Endothelial cell of umbilical vein (primary cell): ENCODE data around the gene C5orf24. TPM values are rescaled to one million over a fixed set of nuclear protein-coding genes. Genes with fewer than 3 reads are reported as not detected.
A peak's percentile ranks its signal among the peaks of the same experiment; 100 is the strongest.

Source experiments
- BruUV-seq: library from RNA; stranded (reverse); fragments of 400-500 nt; replicated peaks from 2 replicates; lab custom pipeline; 2021; lab: Mats Ljungman, UMichigan
- CTCF ChIA-PET: fragments of 300-600, 350-600 bp; sonication (Branson Sonifier 250); formaldehyde crosslinking; loops from one replicate; lab custom pipeline; 2021; ENCODE audit warnings: antibody characterized with exemption, inconsistent platforms; lab: Charles Lee
- POLR2A ChIA-PET: fragments of 300-600, 350-600 bp; sonication (Branson Sonifier 250); formaldehyde crosslinking; loops from one replicate; lab custom pipeline; 2021; ENCODE audit warnings: antibody characterized with exemption, inconsistent platforms; lab: Charles Lee
- DNase-seq: peaks from one replicate; pipeline ENCODE4 v3.0.0-alpha.2; 2011; ENCODE audit warnings: low read depth, low spot score
- FAIRE-seq: peaks from 2 replicates; lab custom pipeline; 2011; peaks lifted over from hg19 to GRCh38; lab: Jason Lieb, UNC
- H2AFZ ChIP-seq: 2 replicates; pipeline ENCODE4 v1.6.0; 2012; ENCODE audit warnings: low read depth, low read length, control low read depth, inconsistent platforms
- H3K27ac ChIP-seq: 2 replicates; pipeline ENCODE4 v1.5.1; 2011; ENCODE audit warnings: low read depth, mild to moderate bottlenecking, control low read depth, low read length, moderate library complexity; ENCODE audit not compliant: insufficient read depth
- H3K27me3 ChIP-seq, 2 experiments: 2 replicates each; pipeline versions ENCODE4 v1.6.0 to v1.6.1; 2011; ENCODE audit warnings: low read length in 2 of 2, mixed read lengths in 1 of 2; ENCODE audit not compliant: control insufficient read depth in 2 of 2, insufficient read depth in 2 of 2
- H3K36me3 ChIP-seq, 2 experiments: 2 replicates in 1 of 2; 3 replicates in 1 of 2; pipeline ENCODE4 v1.5.1; 2011; ENCODE audit warnings: low read length in 2 of 2, mild to moderate bottlenecking in 1 of 2, moderate library complexity in 1 of 2; ENCODE audit not compliant: control insufficient read depth in 2 of 2, insufficient read depth in 2 of 2; ENCODE audit errors: extremely low read depth in 1 of 2
- H3K4me1 ChIP-seq: 3 replicates; pipeline ENCODE4 v1.5.1; 2011; ENCODE audit warnings: mild to moderate bottlenecking, low read length; ENCODE audit not compliant: control insufficient read depth, insufficient read depth; ENCODE audit errors: extremely low read depth
- H3K4me2 ChIP-seq: 2 replicates; pipeline ENCODE4 v1.6.1; 2011; ENCODE audit warnings: low read length, control low read depth, mixed read lengths; ENCODE audit not compliant: insufficient read depth
- H3K4me3 ChIP-seq, 3 experiments: fragments of 200-600 bp in 1 of 3; sonication (generic), shearing (Covaris generic) in 1 of 3; replicated peaks in 1 of 3; 2 replicates each; pipeline ENCODE4 v1.5.1; 2011 to 2016; ENCODE audit warnings: control low read depth in 3 of 3, low read length in 3 of 3, mild to moderate bottlenecking in 2 of 3, inconsistent platforms in 1 of 3, low read depth in 1 of 3, moderate library complexity in 1 of 3; ENCODE audit not compliant: insufficient read depth in 1 of 3
- H3K79me2 ChIP-seq: 2 replicates; pipeline ENCODE4 v1.6.0; 2012; ENCODE audit warnings: low read length, inconsistent platforms; ENCODE audit not compliant: control insufficient read depth, insufficient read depth
- H3K9ac ChIP-seq: replicated peaks from 2 replicates; pipeline ENCODE3; 2011; ENCODE audit warnings: low read length, control low read depth; ENCODE audit not compliant: insufficient read depth; ENCODE audit errors: extremely low read depth
- H3K9me1 ChIP-seq: replicated peaks from 3 replicates; pipeline ENCODE4 v1.6.0; 2011; ENCODE audit warnings: mild to moderate bottlenecking, low read length; ENCODE audit not compliant: control insufficient read depth, insufficient read depth; ENCODE audit errors: extremely low read depth
- H3K9me3 ChIP-seq: replicated peaks from 2 replicates; pipeline ENCODE4 v1.5.1; 2012; ENCODE audit warnings: low read length, inconsistent platforms; ENCODE audit not compliant: control insufficient read depth, insufficient read depth
- H4K20me1 ChIP-seq: replicated peaks from 2 replicates; pipeline ENCODE3; 2011; ENCODE audit warnings: mild to moderate bottlenecking, low read length; ENCODE audit not compliant: control insufficient read depth, insufficient read depth; ENCODE audit errors: extremely low read depth
- EZH2 ChIP-seq: IDR thresholded peaks from 2 replicates; pipeline ENCODE4 v1.6.1; 2012; ENCODE audit warnings: borderline replicate concordance, low read depth, mild to moderate bottlenecking, moderate library complexity, low read length, inconsistent platforms; ENCODE audit not compliant: severe bottlenecking
- FOS ChIP-seq: IDR thresholded peaks from 2 replicates; pipeline ENCODE4 v1.6.1; 2011; ENCODE audit warnings: mild to moderate bottlenecking, low read length, moderate library complexity, borderline replicate concordance; ENCODE audit not compliant: insufficient read depth
- GATA2 ChIP-seq: IDR thresholded peaks from 2 replicates; pipeline ENCODE4 v1.7.0; 2011; ENCODE audit warnings: low read depth, mild to moderate bottlenecking, moderate library complexity, mixed read lengths, low read length; ENCODE audit not compliant: insufficient read length, insufficient read depth
- JUN ChIP-seq: IDR thresholded peaks from 2 replicates; pipeline ENCODE4 v1.6.1; 2011; ENCODE audit warnings: borderline replicate concordance, low read depth; ENCODE audit not compliant: insufficient read length, insufficient read depth
- MYC ChIP-seq: IDR thresholded peaks from one replicate; pipeline ENCODE4 v1.6.1; 2011; ENCODE audit warnings: mild to moderate bottlenecking, low read depth, low read length
- POLR2A ChIP-seq: IDR thresholded peaks from 2 replicates; pipeline ENCODE4 v1.6.1; 2012; ENCODE audit warnings: low read depth, mild to moderate bottlenecking, control low read depth, low read length
- POLR2AphosphoS5 ChIP-seq: IDR thresholded peaks from 2 replicates; pipeline ENCODE4 v1.6.1; 2012; ENCODE audit warnings: low read depth, mild to moderate bottlenecking, control low read depth, low read length, moderate library complexity; ENCODE audit not compliant: insufficient read depth
- dilution Hi-C: fragments of 300-500 bp; cut with MboI; formaldehyde crosslinking; loops from one replicate; pipeline ENCODE4 v1.15.0; 2019; ENCODE audit warnings: low sequenced_read_pairs; ENCODE audit not compliant: extremely low pct_ligation_motif_present
- intact Hi-C: fragments of 100-400 bp; cut with micrococcal nuclease; formaldehyde crosslinking; loops from one replicate; pipeline ENCODE4 v1.10.0; 2022
- polyA plus RNA-seq, 4 experiments: library from polyadenylated mRNA; depleted of rRNA in 3 of 4; stranded (reverse) in 3 of 4; unstranded in 1 of 4; fragments of >200 nt; gene quantifications; 2 replicates each; pipeline versions ENCODE4 v1.2.1 to v1.2.3, GENCODE V29; 2011 to 2012; ENCODE audit warnings: missing spikeins in 1 of 4
- total RNA-seq: library from RNA; stranded (reverse); gene quantifications from 2 replicates; pipeline ENCODE4 v1.2.3, GENCODE V29; 2021
- TF ChIP-seq, protein P1 (sequence below), 2 donors: IDR thresholded peaks; 1 replicate in 1 of 2; 2 replicates in 1 of 2; pipeline ENCODE4 v1.5.1; 2011; ENCODE audit warnings: low read length in 2 of 2, mild to moderate bottlenecking in 2 of 2, moderate library complexity in 2 of 2, control low read depth in 1 of 2, inconsistent platforms in 1 of 2, low read depth in 1 of 2; ENCODE audit not compliant: insufficient read depth in 1 of 2; ENCODE audit errors: extremely low read depth in 1 of 2
- TF ChIP-seq, protein P2 (sequence below): IDR thresholded peaks from 2 replicates; pipeline ENCODE4 v1.6.1; 2011; ENCODE audit not compliant: insufficient read depth, insufficient read length

C5orf24 gene
- total and polyA plus RNA-seq, 2 donors (not counting 3 experiments of a cell fraction or from before 2014, with no cell fraction given), result 21.7 to 56.2 TPM

DNA sequence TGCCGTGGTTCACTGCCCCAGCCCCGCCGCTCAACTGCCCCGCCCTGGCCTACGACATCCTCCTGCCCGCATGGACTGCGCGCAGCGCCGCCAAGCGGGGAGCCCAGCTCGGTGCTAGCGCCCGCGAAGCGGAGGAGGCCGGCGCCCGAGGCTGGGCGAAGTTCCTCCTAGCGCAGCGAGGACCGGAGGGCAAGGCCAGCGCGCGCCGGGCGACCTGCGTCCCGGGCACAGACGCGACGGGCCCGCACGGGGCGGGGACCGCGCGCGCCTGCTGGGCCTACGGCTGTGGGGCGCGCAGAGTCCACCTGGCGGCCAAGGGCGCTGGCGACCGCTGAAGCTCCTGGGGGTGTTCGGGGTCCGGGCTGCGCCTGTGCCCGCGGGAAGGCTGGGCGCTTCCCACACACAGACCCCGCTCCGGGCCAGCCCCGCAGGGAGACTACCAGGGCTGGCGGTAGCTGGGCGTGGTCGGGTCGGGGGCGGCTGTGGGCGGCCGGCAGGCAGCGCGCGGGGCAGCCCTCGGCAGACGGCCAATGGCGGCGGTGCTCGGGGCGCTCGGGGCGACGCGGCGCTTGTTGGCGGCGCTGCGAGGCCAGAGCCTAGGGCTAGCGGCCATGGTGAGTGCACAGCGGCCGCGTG is 59.0 kb downstream of the C5orf24 start, which contains the start of gene PCBD2:
PCBD2 (plus strand) TSS at position 522 of the 636 bp plus-strand sequence; CDS start at position 531, 9 bp downstream.
- no peaks in the 10 kb centered on the region for H3K4me1 ChIP-seq
- peak; percentile 79 for TF ChIP-seq POLR2A
- peak; percentile 45 for TF ChIP-seq MYC
- no peak for TF ChIP-seq GATA2
- no peak for TF ChIP-seq FOS
- TF ChIP-seq POLR2AphosphoS5, result peak; percentile 89
- no peak for TF ChIP-seq JUN
- TF ChIP-seq, protein P1, sequence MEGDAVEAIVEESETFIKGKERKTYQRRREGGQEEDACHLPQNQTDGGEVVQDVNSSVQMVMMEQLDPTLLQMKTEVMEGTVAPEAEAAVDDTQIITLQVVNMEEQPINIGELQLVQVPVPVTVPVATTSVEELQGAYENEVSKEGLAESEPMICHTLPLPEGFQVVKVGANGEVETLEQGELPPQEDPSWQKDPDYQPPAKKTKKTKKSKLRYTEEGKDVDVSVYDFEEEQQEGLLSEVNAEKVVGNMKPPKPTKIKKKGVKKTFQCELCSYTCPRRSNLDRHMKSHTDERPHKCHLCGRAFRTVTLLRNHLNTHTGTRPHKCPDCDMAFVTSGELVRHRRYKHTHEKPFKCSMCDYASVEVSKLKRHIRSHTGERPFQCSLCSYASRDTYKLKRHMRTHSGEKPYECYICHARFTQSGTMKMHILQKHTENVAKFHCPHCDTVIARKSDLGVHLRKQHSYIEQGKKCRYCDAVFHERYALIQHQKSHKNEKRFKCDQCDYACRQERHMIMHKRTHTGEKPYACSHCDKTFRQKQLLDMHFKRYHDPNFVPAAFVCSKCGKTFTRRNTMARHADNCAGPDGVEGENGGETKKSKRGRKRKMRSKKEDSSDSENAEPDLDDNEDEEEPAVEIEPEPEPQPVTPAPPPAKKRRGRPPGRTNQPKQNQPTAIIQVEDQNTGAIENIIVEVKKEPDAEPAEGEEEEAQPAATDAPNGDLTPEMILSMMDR (IDR thresholded peaks at IDR 0.05; ENCODE audit: extremely low read depth in 1 of 2, insufficient read depth in 1 of 2, low read depth in 1 of 2, low read length in 2 of 2), result peak; percentile 95 to 96
- TF ChIP-seq, protein P2, sequence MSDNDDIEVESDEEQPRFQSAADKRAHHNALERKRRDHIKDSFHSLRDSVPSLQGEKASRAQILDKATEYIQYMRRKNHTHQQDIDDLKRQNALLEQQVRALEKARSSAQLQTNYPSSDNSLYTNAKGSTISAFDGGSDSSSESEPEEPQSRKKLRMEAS, result peak; percentile 65
- no peak for TF ChIP-seq EZH2
- peak; percentile 68 for FAIRE-seq
- no TSS peak for BruUV-seq
- H3K36me3 ChIP-seq, result peaks cover 0 to 2% of the 10 kb centered on the region in 2 experiments
- peak; percentile 90 for DNase-seq
- H3K9ac ChIP-seq, result peak within 1 kb of the TSS; percentile 87
- no peaks in the 10 kb centered on the region for H4K20me1 ChIP-seq
- H3K79me2 ChIP-seq, result peaks cover 2% of the 10 kb centered on the region
- peak within 1 kb of the TSS; percentile 85 for H3K27ac ChIP-seq
- H3K4me3 ChIP-seq, result peak within 1 kb of the TSS; percentile 66 to 71 (median 69)
- no peaks in the 10 kb centered on the region for H3K27me3 ChIP-seq
- peak within 1 kb of the TSS; percentile 66 for H2AFZ ChIP-seq
- H3K9me1 ChIP-seq, result no peaks in the 10 kb centered on the region
- CTCF ChIA-PET, result interaction anchor here (0.7 to 3.1 kb wide), 32 partner anchors 9 to 601 kb away, joined by 3 to 25 read pairs (median 4); partner anchors contain the start of genes C5orf24, CAMLG, DDX46 and TXNDC15
- intact Hi-C loops (loop anchor here (1.0 kb wide), 6 partner anchors 30 to 287 kb away; partner anchors contain the start of genes C5orf24, CAMLG, DDX46 and TXNDC15), dilution Hi-C loops (no loop called here)
- H3K9me3 ChIP-seq, result no peaks in the 10 kb centered on the region
- POLR2A ChIA-PET, result interaction anchor here (0.6 to 1.9 kb wide), 3 partner anchors 59 to 556 kb away, joined by 3 to 6 read pairs (median 4); partner anchors contain the start of genes C5orf24 and CAMLG
- peak within 1 kb of the TSS; percentile 61 for H3K4me2 ChIP-seq
